Left ventricle myocardium inferior (tissue), 1 donor: Measurements from ENCODE around the gene CHIT1. TPM values are rescaled to one million over a fixed set of nuclear protein-coding genes. Genes with fewer than 3 reads are reported as not detected.

Experiments
- DNase-seq: peaks from one replicate; pipeline ENCODE4 v3.0.0-alpha.2; 2020
- H3K27ac ChIP-seq: fragments of 200-600 bp; replicated peaks from 2 replicates; pipeline ENCODE4 v1.8.0; 2021
- H3K27me3 ChIP-seq: fragments of 200-600 bp; 2 replicates; pipeline ENCODE4 v1.8.0; 2021; ENCODE audit warnings: low read depth
- H3K36me3 ChIP-seq: fragments of 200-600 bp; 2 replicates; pipeline ENCODE4 v1.8.0; 2021
- H3K4me1 ChIP-seq: fragments of 200-600 bp; 2 replicates; pipeline ENCODE4 v1.8.0; 2021
- H3K4me3 ChIP-seq: fragments of 200-600 bp; 2 replicates; pipeline ENCODE4 v1.8.0; 2021; ENCODE audit warnings: mild to moderate bottlenecking, moderate library complexity
- H3K9me3 ChIP-seq: fragments of 200-600 bp; replicated peaks from 2 replicates; pipeline ENCODE4 v1.8.0; 2021
- intact Hi-C: fragments of 100-400 bp; cut with micrococcal nuclease; formaldehyde crosslinking; loops from one replicate; pipeline ENCODE4 v1.11.0; 2022
- total RNA-seq: library from RNA; stranded (reverse); fragmentation: NEBNext Ultra II Directional; extraction: Animal tissue kit (Norgen Biotek cat#: 25700); gene quantifications from one replicate; pipeline ENCODE4 v1.2.1, GENCODE V29; 2021
- TF ChIP-seq, protein P1 (sequence below): fragments of 200-600 bp; IDR thresholded peaks from 2 replicates; pipeline ENCODE4 v1.8.0; 2021; ENCODE audit warnings: antibody characterized with exemption, mild to moderate bottlenecking, borderline replicate concordance
- donor health status: DM: no; HTN: yes; CAD: no; lungs with severe emphysema.

The CHIT1 gene
- total RNA-seq, 1 donor from 2014 or later, result not detected

DNA sequence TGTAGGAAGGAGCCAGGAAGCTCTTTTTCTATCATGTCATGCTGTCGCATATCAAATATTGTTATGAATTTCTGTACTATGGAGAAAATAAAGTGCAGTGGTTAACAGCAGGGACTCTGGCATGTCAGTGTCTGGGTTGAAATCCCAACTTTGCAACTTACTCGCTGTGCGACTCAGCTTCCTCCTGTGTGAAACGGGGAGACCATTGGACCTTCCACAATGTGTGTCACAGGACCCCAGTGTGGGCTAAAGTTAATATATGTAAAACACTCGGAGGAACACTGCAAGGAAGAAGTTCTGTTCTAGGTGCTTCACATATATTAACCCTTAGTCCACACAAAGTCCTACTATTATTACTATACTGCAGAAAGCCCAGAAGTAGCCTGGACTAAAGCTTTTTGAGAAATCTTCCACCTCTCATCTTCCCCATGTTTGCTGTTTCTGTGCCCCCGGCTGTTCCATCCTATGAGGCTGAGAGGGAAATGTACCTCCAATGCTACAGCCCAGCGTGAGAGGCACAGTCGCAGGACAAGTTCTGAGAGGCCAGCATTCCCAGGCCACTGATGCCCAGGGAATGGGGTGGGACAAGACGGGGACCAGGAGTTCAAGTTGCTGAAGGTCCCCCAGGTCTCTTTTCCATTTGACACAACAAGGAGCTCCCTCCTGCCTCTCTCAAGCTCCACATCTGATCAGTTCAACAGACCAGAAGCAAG is 1.9 kb downstream of the CHIT1 start:
- Histone ChIP-seq H3K36me3 (no peaks in the 10 kb centered on the region), H3K4me1 (no peaks in the 10 kb centered on the region), H3K27ac (no peak overlapping the region), H3K4me3 (no peak overlapping the region), H3K9me3 (no peaks in the 10 kb centered on the region), H3K27me3 (peaks cover 80% of the 10 kb centered on the region)
- TF ChIP-seq, protein P1, sequence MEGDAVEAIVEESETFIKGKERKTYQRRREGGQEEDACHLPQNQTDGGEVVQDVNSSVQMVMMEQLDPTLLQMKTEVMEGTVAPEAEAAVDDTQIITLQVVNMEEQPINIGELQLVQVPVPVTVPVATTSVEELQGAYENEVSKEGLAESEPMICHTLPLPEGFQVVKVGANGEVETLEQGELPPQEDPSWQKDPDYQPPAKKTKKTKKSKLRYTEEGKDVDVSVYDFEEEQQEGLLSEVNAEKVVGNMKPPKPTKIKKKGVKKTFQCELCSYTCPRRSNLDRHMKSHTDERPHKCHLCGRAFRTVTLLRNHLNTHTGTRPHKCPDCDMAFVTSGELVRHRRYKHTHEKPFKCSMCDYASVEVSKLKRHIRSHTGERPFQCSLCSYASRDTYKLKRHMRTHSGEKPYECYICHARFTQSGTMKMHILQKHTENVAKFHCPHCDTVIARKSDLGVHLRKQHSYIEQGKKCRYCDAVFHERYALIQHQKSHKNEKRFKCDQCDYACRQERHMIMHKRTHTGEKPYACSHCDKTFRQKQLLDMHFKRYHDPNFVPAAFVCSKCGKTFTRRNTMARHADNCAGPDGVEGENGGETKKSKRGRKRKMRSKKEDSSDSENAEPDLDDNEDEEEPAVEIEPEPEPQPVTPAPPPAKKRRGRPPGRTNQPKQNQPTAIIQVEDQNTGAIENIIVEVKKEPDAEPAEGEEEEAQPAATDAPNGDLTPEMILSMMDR, result no peak
- intact Hi-C loops, result no loop called here
- DNase-seq, result no peak

DNA sequence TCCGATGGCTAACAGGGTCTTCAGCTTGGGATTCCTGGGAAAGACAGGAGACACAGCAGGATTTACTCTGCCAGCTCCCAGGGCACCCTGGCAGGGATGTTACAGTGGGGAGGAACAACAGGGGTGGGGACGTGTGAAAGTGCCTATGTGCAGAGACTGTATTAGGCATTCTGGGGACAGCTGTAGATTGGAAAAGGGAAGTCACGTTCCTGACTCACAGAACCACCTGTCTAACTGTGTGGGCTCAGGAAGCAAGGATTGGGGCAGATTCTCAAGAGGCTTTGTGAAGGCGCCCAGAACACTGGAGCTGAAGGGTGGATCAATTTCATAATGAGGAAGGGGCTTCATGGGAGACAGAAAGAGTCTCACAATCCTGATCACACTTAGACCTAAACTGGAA is 4.4 kb downstream of the CHIT1 start:
- H3K4me1 ChIP-seq, result no peaks in the 10 kb centered on the region
- H3K36me3 ChIP-seq, result no peaks in the 10 kb centered on the region
- intact Hi-C loops, result no loop called here
- H3K4me3 ChIP-seq, result no peak overlapping the region
- no peaks in the 10 kb centered on the region for H3K9me3 ChIP-seq
- H3K27me3 ChIP-seq, result peaks cover 69% of the 10 kb centered on the region
- no peak overlapping the region for H3K27ac ChIP-seq
- no peak for DNase-seq
- TF ChIP-seq, protein P1, result no peak

- Histone ChIP-seq H3K9me3 (no peaks in the 10 kb centered on the region), H3K27me3 (peaks cover 57% of the 10 kb centered on the region), H3K4me1 (no peaks in the 10 kb centered on the region), H3K27ac (no peak overlapping the region), H3K4me3 (no peak overlapping the region), H3K36me3 (no peaks in the 10 kb centered on the region)
- DNase-seq, result no peak
- TF ChIP-seq, protein P1, result no peak
- intact Hi-C loops, result no loop called here
Measured at GRCh38 chr1:203223012-203223775, 6.3 kb downstream of the CHIT1 start.

- no peak overlapping the region for H3K27ac ChIP-seq
- H3K4me1 ChIP-seq, result peaks cover 5% of the 10 kb centered on the region
- intact Hi-C loops, result no loop called here
- DNase-seq, result no peak
- peaks cover 55% of the 10 kb centered on the region for H3K27me3 ChIP-seq
- no peaks in the 10 kb centered on the region for H3K9me3 ChIP-seq
- H3K4me3 ChIP-seq, result no peak overlapping the region
- H3K36me3 ChIP-seq, result no peaks in the 10 kb centered on the region
- TF ChIP-seq, protein P1, result no peak
Measured at GRCh38 chr1:203219934-203220333, 9.5 kb downstream of the CHIT1 start.

DNA sequence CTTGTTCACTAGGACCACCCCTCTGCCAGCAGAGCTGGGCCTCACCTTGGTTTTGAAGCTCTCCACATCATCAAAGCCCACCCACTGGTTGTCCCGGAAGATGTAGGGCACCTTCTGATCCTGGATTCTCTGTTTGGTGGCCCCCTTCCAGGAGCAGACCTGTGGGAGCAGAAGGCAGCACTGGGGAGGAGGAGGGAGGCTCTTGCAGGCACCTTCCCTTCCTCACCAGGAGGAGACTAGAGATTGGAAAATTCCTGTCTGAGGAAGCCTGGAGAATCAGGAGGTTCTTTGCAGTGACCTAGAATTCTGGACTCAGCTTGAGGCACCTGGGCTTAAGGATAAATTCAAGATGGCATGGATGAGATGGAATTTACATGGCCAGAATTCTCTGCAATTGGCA is 10.3 kb downstream of the CHIT1 start:
- no peak overlapping the region for H3K27ac ChIP-seq
- no peak for DNase-seq
- TF ChIP-seq, protein P1, result no peak
- peaks cover 48% of the 10 kb centered on the region for H3K27me3 ChIP-seq
- H3K4me1 ChIP-seq, result peaks cover 5% of the 10 kb centered on the region
- no peaks in the 10 kb centered on the region for H3K36me3 ChIP-seq
- no peaks in the 10 kb centered on the region for H3K9me3 ChIP-seq
- intact Hi-C loops, result no loop called here
- no peak overlapping the region for H3K4me3 ChIP-seq
